HG03108 (cell line): ENCODE measurements around the gene ZNF839.
"Not testable (repeated sequence)": the region's sequence is repeated elsewhere in the genome, so short reads cannot be mapped to it uniquely, and the experiment has no call there.

Source experiments
- ATAC-seq: cut with Tn5 transposase; IDR thresholded peaks from one replicate; pipeline ENCODE4 v1.9.1; 2021; ENCODE audit warnings: moderate library complexity; ENCODE audit not compliant: unreplicated experiment

ZNF839 gene

GRCh38 chr14:102333795-102334705, 14.5 kb downstream of the ZNF839 start:
- no peak for ATAC-seq

DNA sequence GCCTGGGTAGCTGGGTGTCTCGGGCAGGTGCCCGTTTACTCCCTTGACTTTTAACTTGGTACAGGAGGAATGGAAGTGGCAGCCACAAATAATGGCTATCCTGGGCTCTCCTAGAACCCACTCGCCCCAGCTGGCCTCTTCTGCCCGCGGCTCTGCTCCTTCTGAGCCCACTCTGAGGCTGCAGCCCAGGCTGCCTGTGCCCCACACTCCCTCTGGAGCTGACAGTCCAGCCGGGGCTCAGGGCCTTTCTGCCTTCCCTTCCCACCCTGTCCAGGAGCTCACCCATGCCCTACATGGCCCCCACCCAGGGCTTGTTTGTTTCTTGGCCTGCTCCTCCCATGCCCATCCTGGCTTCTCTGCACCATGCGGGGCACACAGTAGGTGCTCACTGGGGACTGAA, 15.6 kb downstream of the ZNF839 start:
- ATAC-seq = no peak

DNA sequence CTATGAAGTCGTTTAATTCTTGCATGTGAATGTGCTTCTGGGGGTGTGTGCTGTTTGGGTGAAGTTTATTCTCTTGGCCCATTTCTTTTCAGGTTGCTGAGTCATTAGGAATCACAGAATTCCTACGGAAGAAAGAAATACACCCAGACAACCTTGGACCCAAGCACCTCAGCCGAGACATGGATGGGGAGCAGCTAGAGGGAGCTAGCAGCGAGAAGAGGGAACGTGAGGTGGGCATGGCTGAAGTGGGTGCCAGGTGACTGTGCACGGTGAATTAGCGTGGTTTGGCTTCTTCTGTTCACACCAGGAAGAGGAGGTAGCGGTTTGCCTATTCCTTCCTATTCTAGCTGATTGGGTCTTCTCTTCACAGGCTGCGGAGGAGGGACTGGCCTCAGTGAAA, 19.2 kb downstream of the ZNF839 start:
- no peak for ATAC-seq

GRCh38 chr14:102341566-102341965, 22.0 kb downstream of the ZNF839 start:
- no peak for ATAC-seq

DNA sequence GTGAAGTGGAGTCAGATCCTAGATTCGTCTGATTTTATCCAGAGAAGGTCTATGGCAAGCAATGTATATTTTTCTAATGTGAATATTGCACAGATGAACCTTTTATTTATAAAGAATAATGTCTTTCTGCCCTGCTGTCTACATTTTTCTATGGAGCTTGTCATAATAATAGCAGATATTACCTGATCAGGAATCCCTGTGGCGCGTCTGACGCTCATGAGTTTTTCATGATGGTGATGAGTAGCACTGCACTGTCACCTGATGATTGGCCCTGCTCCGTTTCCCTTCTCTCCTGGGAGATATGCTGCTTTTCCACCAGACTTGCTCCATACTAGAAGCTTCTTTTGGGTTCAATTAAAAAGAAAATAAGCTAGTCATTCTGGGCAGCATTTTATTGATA, 22.7 kb downstream of the ZNF839 start:
- ATAC-seq = no peak

GRCh38 chr14:102344084-102344483, 24.5 kb downstream of the ZNF839 start:
- ATAC-seq = no peak

- ATAC-seq = no peak
These were observed 24.9 kb downstream of the ZNF839 start for GRCh38 chr14:102344485-102344884.

- ATAC-seq = no peak
These were observed 25.7 kb downstream of the ZNF839 start for GRCh38 chr14:102345232-102345631.

- ATAC-seq = no peak
These were observed 27.1 kb downstream of the ZNF839 start for GRCh38 chr14:102346645-102347044.

DNA sequence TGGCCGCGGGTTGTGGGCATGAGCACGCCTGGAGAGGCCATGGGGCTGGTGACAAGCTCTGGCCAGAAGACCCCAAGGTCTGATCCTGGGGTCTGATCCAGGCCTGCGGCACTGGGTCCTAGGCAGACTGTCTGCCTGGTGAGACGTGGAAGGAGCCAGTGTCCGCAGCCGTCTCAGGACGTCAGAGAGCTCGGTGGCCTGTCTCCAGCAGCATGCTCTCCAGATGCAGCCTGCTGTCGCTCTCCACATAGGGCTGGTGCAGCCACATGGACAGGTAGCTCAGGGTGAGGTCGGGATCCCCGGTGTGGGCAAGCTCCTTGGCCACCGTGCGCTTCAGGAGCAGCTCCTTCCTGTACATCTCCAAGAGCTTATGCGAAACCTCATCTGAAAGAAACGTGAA, 28.8 kb downstream of the ZNF839 start:
- ATAC-seq = no peak

DNA sequence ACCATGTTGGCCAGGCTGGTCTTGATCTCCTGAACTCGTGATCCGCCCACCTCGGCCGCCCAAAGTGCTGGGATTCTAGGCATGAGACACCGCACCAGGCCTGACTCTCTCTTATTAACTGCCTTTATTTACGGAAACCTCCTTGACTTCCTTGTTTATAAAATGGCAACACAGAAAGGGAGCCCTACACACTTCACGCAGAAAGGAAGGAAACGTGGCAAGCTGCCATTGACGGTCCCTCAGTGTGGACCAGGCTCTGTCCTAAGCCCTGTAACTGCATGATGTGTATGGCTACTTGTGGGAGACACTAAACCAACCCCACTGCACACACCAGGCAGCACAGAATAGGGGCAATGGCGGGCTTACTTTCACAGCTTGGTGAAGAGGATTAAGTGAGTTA, 31.5 kb downstream of the ZNF839 start:
- ATAC-seq = no peak

- ATAC-seq = not testable (repeated sequence)
These were observed 32.0 kb downstream of the ZNF839 start for GRCh38 chr14:102351593-102351992.

GRCh38 chr14:102352213-102352612, 32.7 kb downstream of the ZNF839 start:
- no peak for ATAC-seq

- ATAC-seq = no peak
These were observed 33.6 kb downstream of the ZNF839 start for GRCh38 chr14:102353126-102353619.

DNA sequence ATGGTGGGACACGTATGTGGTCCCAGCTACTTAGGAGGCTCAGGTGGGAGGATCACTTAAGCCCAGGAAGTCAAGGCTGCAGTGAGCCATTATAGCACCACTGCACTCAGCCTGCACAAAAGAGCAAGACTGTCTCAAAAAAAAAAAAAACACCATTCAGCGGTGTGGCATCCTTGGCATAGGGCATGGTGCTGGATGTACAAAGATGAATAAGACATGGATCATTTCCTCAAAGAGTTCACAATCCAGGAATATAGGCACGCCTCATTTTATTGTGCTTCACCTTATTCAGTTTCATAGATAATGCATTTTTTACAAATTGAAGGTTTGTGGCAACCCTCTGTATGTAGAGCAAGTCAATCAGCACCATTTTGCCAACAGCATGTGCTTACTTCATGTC, 36.7 kb downstream of the ZNF839 start:
- no peak for ATAC-seq

DNA sequence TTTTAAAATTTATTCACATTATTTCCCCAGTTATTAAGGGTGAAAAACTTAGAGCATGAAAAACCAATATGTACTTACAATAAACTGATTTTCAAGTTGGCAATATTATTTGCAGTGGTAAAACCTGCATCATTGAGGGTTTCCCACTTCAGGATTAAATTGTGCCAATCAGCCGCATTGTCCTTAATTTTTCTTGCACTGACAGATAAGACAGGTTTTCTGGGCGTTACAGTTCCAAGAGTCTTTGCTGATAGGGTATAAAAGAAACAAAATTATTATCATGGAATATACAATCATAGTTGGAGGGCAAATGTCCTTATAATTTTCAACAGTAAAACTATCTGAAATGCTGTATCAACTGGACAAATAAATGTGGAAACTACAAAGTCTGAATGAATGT, 39.8 kb downstream of the ZNF839 start:
- ATAC-seq = no peak

DNA sequence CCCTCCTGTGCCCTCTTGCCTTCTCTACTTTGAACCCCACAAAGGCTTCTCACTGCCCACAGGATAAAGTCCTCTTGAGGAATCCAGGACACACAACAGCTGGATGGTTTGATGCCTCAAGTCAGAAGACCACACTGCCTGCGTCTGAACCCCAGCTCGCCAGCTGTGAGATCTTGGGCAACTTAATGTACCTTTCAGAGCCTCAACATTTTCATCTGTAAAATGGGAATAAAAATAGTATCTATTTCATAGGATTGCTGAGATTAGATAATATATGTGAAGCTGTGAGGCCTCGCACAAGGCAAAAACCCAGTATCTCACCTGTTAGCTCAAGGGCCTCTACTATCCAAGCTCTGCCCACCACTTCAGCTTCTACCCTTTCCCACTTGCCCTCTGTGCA, 40.8 kb downstream of the ZNF839 start:
- ATAC-seq = no peak

DNA sequence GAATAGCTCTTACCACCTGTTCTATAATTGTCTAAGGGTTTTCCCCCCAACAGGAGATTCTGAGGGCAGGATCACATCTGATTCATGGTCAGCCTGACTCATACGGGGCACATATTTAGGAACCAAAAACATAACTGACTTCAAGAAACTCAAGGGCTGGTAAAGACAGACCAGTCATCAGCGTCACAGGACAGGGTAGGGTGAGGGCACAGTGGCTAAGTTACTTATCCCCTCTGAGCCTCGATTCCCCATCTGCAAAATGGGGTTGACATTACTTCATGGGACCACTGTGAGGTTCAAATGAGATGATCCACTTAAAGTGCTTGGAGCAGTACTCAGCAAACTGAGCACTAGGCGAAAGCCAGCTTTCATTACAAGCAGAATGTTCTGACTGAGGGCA, 42.5 kb downstream of the ZNF839 start:
- ATAC-seq = no peak

DNA sequence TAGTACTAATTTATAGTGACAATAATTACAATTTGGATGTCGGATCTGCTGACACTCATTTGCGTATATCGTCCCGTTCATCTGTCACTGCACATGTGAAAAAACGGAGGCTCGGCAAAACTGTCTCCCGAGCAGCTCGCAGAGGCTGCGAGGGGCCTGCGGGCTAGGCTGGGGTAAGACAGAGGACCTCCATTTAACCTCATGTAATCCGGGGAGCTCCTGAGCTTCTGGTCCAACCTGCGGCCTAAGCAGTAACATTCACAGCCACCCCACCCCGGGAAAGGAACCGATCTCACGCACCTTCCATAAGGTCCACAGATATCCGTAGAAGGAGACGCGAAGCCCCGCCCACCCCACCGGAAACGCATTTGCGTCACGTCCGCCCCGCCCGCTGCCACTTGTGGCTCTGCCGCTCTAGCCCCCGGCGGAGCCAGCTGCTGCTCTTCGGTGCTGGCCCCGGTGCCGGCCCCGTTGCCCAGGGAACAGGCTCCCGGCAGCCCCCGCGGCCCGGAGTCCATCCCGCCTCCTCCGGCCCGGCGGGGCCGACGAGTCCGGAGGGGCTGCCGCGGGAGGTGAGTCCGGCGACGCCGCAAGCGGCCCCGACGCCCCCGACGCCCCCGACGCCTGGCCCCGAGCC, 43.1 kb downstream of the ZNF839 start, which contains the start of the genes CINP and TECPR2:
CINP (minus strand) TSS at position 346 of the 637 bp plus-strand sequence; CDS start at position 307, 39 bp downstream.
TECPR2 (plus strand) TSS at position 397 of the 637 bp plus-strand sequence. CDS start 13,781 bp downstream, outside the sequence.
- ATAC-seq = peak; percentile 96

GRCh38 chr14:102363182-102363943, 43.8 kb downstream of the ZNF839 start:
- ATAC-seq = peak; percentile 7

DNA sequence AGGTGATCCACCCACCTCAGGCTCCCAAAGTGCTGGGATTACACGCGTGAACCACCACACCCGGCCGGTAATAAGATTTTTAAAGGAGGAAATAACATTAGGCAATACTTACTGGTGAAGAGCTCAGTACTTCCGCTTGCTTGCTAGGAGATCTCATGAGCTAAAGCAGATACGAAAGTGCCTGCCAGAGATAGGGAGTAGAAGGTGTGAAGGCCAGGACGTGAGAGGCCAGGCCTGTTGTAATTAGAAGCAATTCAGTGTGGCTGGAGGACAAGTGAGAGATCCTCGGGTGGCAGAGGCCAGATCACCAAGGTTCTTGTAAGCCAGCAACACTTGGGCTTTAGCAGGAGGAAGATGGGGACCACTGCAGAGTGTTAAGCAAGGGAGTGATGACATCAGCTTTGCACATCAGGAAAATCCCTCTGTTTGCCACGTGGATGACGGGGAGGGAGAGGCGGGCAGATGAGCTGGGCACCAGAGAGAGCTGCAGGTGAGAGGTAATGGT, 50.8 kb downstream of the ZNF839 start:
- ATAC-seq = no peak
